ENCODE results near the gene CLMP.

DNA sequence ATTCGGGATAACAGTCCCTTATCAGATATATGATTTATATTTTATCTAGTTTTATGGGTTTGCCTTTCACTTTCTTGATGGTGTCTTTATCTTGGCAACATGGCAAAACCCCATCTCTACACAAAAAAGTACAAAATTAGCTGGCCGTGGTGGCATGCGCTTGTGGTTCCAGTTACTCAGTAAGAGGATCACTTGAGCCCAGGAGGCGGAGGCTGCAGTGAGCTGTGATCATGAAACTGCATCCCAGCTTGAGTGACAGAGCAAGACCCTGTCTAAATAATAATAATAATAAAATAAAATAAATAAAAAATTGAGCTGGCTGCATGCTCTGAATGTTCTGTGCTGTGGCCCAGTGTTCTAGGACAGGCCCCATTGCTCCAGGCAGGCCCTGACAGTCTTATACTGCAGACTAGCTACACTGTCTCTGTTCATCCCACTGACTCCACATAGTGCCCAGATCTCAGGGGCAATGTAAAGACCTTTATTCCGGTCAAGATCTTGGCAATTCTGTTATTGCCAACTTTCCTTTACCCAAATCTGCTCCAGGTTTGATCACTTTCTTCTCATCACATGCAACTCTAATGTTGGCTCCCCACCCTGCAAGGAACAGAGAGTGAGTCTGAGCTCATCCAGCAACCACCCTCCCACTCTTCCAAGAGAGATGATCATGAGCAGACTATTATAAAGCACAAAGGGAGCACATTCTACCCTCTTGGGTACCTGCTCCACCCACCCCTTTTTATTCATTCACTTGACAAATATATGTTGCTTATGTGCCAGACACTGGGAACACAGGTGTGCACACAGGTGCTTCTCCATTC is 141.9 kb downstream of the CLMP start:
- TF ChIP-seq, protein P1, sequence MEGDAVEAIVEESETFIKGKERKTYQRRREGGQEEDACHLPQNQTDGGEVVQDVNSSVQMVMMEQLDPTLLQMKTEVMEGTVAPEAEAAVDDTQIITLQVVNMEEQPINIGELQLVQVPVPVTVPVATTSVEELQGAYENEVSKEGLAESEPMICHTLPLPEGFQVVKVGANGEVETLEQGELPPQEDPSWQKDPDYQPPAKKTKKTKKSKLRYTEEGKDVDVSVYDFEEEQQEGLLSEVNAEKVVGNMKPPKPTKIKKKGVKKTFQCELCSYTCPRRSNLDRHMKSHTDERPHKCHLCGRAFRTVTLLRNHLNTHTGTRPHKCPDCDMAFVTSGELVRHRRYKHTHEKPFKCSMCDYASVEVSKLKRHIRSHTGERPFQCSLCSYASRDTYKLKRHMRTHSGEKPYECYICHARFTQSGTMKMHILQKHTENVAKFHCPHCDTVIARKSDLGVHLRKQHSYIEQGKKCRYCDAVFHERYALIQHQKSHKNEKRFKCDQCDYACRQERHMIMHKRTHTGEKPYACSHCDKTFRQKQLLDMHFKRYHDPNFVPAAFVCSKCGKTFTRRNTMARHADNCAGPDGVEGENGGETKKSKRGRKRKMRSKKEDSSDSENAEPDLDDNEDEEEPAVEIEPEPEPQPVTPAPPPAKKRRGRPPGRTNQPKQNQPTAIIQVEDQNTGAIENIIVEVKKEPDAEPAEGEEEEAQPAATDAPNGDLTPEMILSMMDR (IDR thresholded peaks at IDR 0.05; ENCODE audit: insufficient read depth, low read length), result no peak
- TF ChIP-seq GABPA (IDR thresholded peaks at IDR 0.05; ENCODE audit: low read depth), result no peak
- TF ChIP-seq SPI1 (IDR thresholded peaks at IDR 0.05; ENCODE audit: borderline replicate concordance, low read depth), result no peak
- TF ChIP-seq, protein P2, sequence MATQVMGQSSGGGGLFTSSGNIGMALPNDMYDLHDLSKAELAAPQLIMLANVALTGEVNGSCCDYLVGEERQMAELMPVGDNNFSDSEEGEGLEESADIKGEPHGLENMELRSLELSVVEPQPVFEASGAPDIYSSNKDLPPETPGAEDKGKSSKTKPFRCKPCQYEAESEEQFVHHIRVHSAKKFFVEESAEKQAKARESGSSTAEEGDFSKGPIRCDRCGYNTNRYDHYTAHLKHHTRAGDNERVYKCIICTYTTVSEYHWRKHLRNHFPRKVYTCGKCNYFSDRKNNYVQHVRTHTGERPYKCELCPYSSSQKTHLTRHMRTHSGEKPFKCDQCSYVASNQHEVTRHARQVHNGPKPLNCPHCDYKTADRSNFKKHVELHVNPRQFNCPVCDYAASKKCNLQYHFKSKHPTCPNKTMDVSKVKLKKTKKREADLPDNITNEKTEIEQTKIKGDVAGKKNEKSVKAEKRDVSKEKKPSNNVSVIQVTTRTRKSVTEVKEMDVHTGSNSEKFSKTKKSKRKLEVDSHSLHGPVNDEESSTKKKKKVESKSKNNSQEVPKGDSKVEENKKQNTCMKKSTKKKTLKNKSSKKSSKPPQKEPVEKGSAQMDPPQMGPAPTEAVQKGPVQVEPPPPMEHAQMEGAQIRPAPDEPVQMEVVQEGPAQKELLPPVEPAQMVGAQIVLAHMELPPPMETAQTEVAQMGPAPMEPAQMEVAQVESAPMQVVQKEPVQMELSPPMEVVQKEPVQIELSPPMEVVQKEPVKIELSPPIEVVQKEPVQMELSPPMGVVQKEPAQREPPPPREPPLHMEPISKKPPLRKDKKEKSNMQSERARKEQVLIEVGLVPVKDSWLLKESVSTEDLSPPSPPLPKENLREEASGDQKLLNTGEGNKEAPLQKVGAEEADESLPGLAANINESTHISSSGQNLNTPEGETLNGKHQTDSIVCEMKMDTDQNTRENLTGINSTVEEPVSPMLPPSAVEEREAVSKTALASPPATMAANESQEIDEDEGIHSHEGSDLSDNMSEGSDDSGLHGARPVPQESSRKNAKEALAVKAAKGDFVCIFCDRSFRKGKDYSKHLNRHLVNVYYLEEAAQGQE (IDR thresholded peaks at IDR 0.05; ENCODE audit: insufficient replicate concordance, low read depth), result no peak
- TF ChIP-seq POLR2AphosphoS5 (IDR thresholded peaks at IDR 0.05; ENCODE audit: low read depth), result peak; percentile 33; the same call in 1 of the 2 replicates
